H9 (cell line): Measurements from ENCODE around the gene PRKAG2. TPM values are rescaled to one million over a fixed set of nuclear protein-coding genes. Genes with fewer than 3 reads are reported as not detected.

Experiments
- DNase-seq: peaks from one replicate; pipeline ENCODE4 v3.0.0-alpha.2; 2017
- H2AFZ ChIP-seq: one replicate; pipeline ENCODE4 v1.6.1; 2013; ENCODE audit warnings: mild to moderate bottlenecking, low read length, control low read depth, moderate library complexity
- H2AK5ac ChIP-seq: 2 replicates; pipeline ENCODE4 v1.6.1; 2013; ENCODE audit warnings: low read length, control low read depth, mixed read lengths; ENCODE audit not compliant: insufficient read length
- H2BK120ac ChIP-seq: one replicate; pipeline ENCODE4 v1.6.1; 2013; ENCODE audit warnings: low read depth, mild to moderate bottlenecking, low read length, control low read depth, inconsistent platforms; ENCODE audit not compliant: poor library complexity, severe bottlenecking
- H2BK12ac ChIP-seq: 2 replicates; pipeline ENCODE4 v1.6.1; 2013; ENCODE audit warnings: low read length, control low read depth, mixed read lengths, low read depth; ENCODE audit not compliant: insufficient read length
- H2BK15ac ChIP-seq: 2 replicates; pipeline ENCODE4 v1.6.1; 2013; ENCODE audit warnings: low read depth, low read length, control low read depth
- H2BK20ac ChIP-seq: one replicate; pipeline ENCODE4 v1.6.1; 2013; ENCODE audit warnings: low read depth, mild to moderate bottlenecking, low read length, control low read depth, inconsistent platforms; ENCODE audit not compliant: poor library complexity, severe bottlenecking
- H2BK5ac ChIP-seq: 2 replicates; pipeline ENCODE4 v1.6.1; 2013; ENCODE audit warnings: low read length, control low read depth, mixed read lengths; ENCODE audit not compliant: insufficient read length
- H3K14ac ChIP-seq: 2 replicates; pipeline ENCODE4 v1.6.1; 2013; ENCODE audit warnings: low read length, control low read depth; ENCODE audit not compliant: insufficient read depth
- H3K18ac ChIP-seq: 2 replicates; pipeline ENCODE4 v1.6.1; 2013; ENCODE audit warnings: low read depth, mild to moderate bottlenecking, mixed read lengths, low read length, control low read depth; ENCODE audit not compliant: insufficient read length
- H3K23ac ChIP-seq: 2 replicates; pipeline ENCODE4 v1.6.1; 2013; ENCODE audit warnings: low read length, control low read depth, mixed read lengths, low read depth; ENCODE audit not compliant: insufficient read length
- H3K23me2 ChIP-seq: 2 replicates; pipeline ENCODE4 v1.6.1; 2013; ENCODE audit warnings: low read depth, mild to moderate bottlenecking, mixed read lengths, low read length, control low read depth; ENCODE audit not compliant: insufficient read length, poor library complexity, severe bottlenecking
- H3K27ac ChIP-seq: 2 replicates; pipeline ENCODE4 v1.5.1; 2013; ENCODE audit warnings: low read length, control low read depth, mixed read lengths, low read depth; ENCODE audit not compliant: insufficient read length
- H3K27me3 ChIP-seq: 2 replicates; pipeline ENCODE4 v1.6.1; 2013; ENCODE audit warnings: low read length, control low read depth, inconsistent platforms; ENCODE audit not compliant: insufficient read depth
- H3K4ac ChIP-seq: 2 replicates; pipeline ENCODE4 v1.6.1; 2013; ENCODE audit warnings: low read depth, mild to moderate bottlenecking, control low read depth, inconsistent platforms, low read length, moderate library complexity
- H3K4me1 ChIP-seq: 2 replicates; pipeline ENCODE4 v1.6.1; 2013; ENCODE audit warnings: low read length, control low read depth, inconsistent platforms; ENCODE audit not compliant: insufficient read depth
- H3K4me2 ChIP-seq: 2 replicates; pipeline ENCODE4 v1.6.1; 2013; ENCODE audit warnings: low read length, control low read depth, mixed read lengths; ENCODE audit not compliant: insufficient read length, insufficient read depth
- H3K56ac ChIP-seq: 2 replicates; pipeline ENCODE4 v1.6.1; 2013; ENCODE audit warnings: low read depth, mild to moderate bottlenecking, mixed read lengths, low read length, control low read depth; ENCODE audit not compliant: insufficient read length
- H3K79me1 ChIP-seq: 2 replicates; pipeline ENCODE4 v1.6.1; 2013; ENCODE audit warnings: low read depth, mild to moderate bottlenecking, moderate library complexity, low read length, control low read depth, inconsistent platforms; ENCODE audit not compliant: insufficient read depth, poor library complexity, severe bottlenecking
- H3K79me2 ChIP-seq: 2 replicates; pipeline ENCODE4 v1.6.1; 2013; ENCODE audit warnings: low read length, control low read depth, inconsistent platforms; ENCODE audit not compliant: insufficient read depth
- H3K9ac ChIP-seq: 2 replicates; pipeline ENCODE4 v1.6.1; 2013; ENCODE audit warnings: low read length, control low read depth, mixed read lengths; ENCODE audit not compliant: insufficient read length; ENCODE audit errors: extremely low read depth
- H3K9me3 ChIP-seq: one replicate; pipeline ENCODE4 v1.6.1; 2013; ENCODE audit warnings: low read depth, low read length, inconsistent platforms; ENCODE audit not compliant: control insufficient read depth
- H3T11ph ChIP-seq: one replicate; pipeline ENCODE4 v1.6.1; 2013; ENCODE audit warnings: mild to moderate bottlenecking, low read length, control low read depth, inconsistent platforms
- H4K20me1 ChIP-seq: one replicate; pipeline ENCODE4 v1.6.1; 2013; ENCODE audit not compliant: control insufficient read depth, insufficient read length, insufficient read depth
- H4K5ac ChIP-seq: 2 replicates; pipeline ENCODE4 v1.6.1; 2013; ENCODE audit warnings: low read depth, mild to moderate bottlenecking, mixed read lengths, low read length, control low read depth; ENCODE audit not compliant: insufficient read length
- H4K8ac ChIP-seq: replicated peaks from 2 replicates; pipeline ENCODE4 v1.6.1; 2013; ENCODE audit warnings: low read length, control low read depth, mixed read lengths, low read depth; ENCODE audit not compliant: insufficient read length
- H4K91ac ChIP-seq: 2 replicates; pipeline ENCODE4 v1.6.1; 2013; ENCODE audit warnings: low read depth, mild to moderate bottlenecking, moderate library complexity, mixed read lengths, low read length, control low read depth; ENCODE audit not compliant: insufficient read length
- H3K27ac Mint-ChIP-seq, 3 experiments: 2 replicates in 2 of 3; 3 replicates in 1 of 3; pipeline ENCODE4 v1.8.0; 2020 to 2021; ENCODE audit warnings: mixed read lengths in 3 of 3, mild to moderate bottlenecking in 1 of 3, moderate library complexity in 1 of 3
- H3K27me3 Mint-ChIP-seq: 2 replicates; pipeline ENCODE4 v1.8.0; 2021; ENCODE audit warnings: low read depth, mild to moderate bottlenecking, moderate library complexity, mixed read lengths
- H3K36me3 Mint-ChIP-seq, 3 experiments: 2 replicates in 2 of 3; 3 replicates in 1 of 3; pipeline ENCODE4 v1.8.0; 2020 to 2021; ENCODE audit warnings: low read depth in 3 of 3, mixed read lengths in 3 of 3; ENCODE audit not compliant: insufficient read depth in 1 of 3
- H3K4me1 Mint-ChIP-seq, 2 experiments: 2 replicates each; pipeline ENCODE4 v1.8.0; 2020; ENCODE audit warnings: mixed read lengths in 2 of 2
- H3K4me3 Mint-ChIP-seq, 2 experiments: 2 replicates in 1 of 2; 3 replicates in 1 of 2; pipeline ENCODE4 v1.8.0; 2020 to 2021; ENCODE audit warnings: mild to moderate bottlenecking in 2 of 2, mixed read lengths in 2 of 2, moderate library complexity in 1 of 2
- H3K9me3 Mint-ChIP-seq, 2 experiments: 2 replicates in 1 of 2; 3 replicates in 1 of 2; pipeline ENCODE4 v1.8.0; 2020; ENCODE audit warnings: mild to moderate bottlenecking in 2 of 2, mixed read lengths in 2 of 2, moderate library complexity in 1 of 2
- WGBS: extraction: QIAGEN DNeasy Blood & Tissue Kit; methylation state at CpG from one replicate; pipeline ENCODE4 v1.1.7; 2013; ENCODE audit warnings: missing lambda C conversion rate, low lambda C conversion rate, mixed read lengths; ENCODE audit not compliant: insufficient read length; ENCODE audit errors: extremely low coverage; 5-methylcytosine and 5-hydroxymethylcytosine counted together
- total RNA-seq: library from RNA; stranded (reverse); gene quantifications from 2 replicates; pipeline ENCODE4 v1.2.1, GENCODE V29; 2021
- TF ChIP-seq, protein P1 (sequence below): fragments of 200-600 bp; sonication (generic); conservative IDR thresholded peaks from 3 replicates; pipeline ENCODE4 v1.8.0; 2021; ENCODE audit warnings: antibody characterized with exemption, mild to moderate bottlenecking

The PRKAG2 gene
- total RNA-seq, 1 experiment from 2014 or later: 11.8 TPM

DNA sequence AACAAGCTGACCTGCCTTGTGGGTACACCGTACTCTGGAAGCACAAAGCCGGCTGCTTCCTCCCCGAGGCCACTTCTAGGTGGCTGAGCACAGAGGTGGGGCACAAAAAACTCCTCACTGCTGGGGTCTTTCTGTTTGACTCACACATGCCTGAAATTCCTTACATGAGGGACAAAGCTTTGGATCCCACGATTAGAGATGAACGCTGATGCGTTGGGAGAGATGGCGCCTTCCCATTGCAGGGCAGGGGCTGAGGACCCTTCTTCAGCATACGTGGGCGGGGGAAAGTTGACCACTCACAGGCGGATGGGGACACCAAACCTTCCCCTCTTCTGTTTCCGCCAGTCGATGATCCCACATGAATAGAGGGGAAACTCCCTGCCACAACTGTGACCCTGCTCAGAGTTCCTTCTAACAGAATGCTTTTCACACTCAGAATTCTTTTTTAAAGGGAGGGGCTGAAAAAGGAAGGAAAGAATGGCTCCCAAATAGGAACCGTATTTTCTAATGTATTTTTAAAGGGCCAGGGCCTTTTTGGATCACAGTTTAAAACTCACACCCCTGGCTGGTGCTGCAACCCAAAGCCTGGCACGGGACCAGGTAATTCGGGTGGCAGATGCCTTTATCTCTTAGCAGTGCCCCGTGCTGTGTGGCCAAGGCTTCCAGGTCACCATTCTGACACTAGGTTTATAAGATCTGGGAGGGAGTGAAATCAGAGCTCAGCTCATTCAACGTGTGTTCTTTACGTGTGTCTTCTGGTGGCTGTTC, 134.0 kb downstream of the PRKAG2 start:
- TF ChIP-seq, protein P1, sequence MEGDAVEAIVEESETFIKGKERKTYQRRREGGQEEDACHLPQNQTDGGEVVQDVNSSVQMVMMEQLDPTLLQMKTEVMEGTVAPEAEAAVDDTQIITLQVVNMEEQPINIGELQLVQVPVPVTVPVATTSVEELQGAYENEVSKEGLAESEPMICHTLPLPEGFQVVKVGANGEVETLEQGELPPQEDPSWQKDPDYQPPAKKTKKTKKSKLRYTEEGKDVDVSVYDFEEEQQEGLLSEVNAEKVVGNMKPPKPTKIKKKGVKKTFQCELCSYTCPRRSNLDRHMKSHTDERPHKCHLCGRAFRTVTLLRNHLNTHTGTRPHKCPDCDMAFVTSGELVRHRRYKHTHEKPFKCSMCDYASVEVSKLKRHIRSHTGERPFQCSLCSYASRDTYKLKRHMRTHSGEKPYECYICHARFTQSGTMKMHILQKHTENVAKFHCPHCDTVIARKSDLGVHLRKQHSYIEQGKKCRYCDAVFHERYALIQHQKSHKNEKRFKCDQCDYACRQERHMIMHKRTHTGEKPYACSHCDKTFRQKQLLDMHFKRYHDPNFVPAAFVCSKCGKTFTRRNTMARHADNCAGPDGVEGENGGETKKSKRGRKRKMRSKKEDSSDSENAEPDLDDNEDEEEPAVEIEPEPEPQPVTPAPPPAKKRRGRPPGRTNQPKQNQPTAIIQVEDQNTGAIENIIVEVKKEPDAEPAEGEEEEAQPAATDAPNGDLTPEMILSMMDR: no peak
- peak overlapping the region in 1 of 3 experiments; percentile 16; a peak in 1 of 7 replicates for H3K27ac Mint-ChIP-seq
- no peak overlapping the region for H3K27ac ChIP-seq
- no peak overlapping the region for H2BK5ac ChIP-seq
- H3K56ac ChIP-seq: no peak overlapping the region
- no peak overlapping the region for H2BK120ac ChIP-seq
- H3K4me1 ChIP-seq: peaks cover 2% of the 10 kb centered on the region; the same call in 1 of the 2 replicates
- peak overlapping the region; percentile 15 for H2BK12ac ChIP-seq
- H3K4me1 Mint-ChIP-seq: peaks cover 19 to 21% of the 10 kb centered on the region in 2 experiments
- H3K27me3 Mint-ChIP-seq: peaks cover 3% of the 10 kb centered on the region; the same call in 1 of the 2 replicates
- H3K79me1 ChIP-seq: no peaks in the 10 kb centered on the region
- H3K27me3 ChIP-seq: no peaks in the 10 kb centered on the region
- no peak overlapping the region for H2AK5ac ChIP-seq
- H3K79me2 ChIP-seq: no peaks in the 10 kb centered on the region
- H2AFZ ChIP-seq: no peak overlapping the region
- H2BK20ac ChIP-seq: no peak overlapping the region
- no peak overlapping the region for H3K4me3 Mint-ChIP-seq
- no peak overlapping the region for H3K9ac ChIP-seq
- H3K36me3 Mint-ChIP-seq: peaks cover 6 to 18% (median 8%) of the 10 kb centered on the region in 3 experiments
- no peak overlapping the region for H4K8ac ChIP-seq
- no CpG with 5 or more reads among the region's 18 CpGs for WGBS
- H3K18ac ChIP-seq: no peak overlapping the region
- H2BK15ac ChIP-seq: no peak overlapping the region
- H3K14ac ChIP-seq: 0 out of 2 replicates have a peak overlapping the region, but pooled peaks have one; percentile 50
- H4K20me1 ChIP-seq: no peaks in the 10 kb centered on the region
- H4K91ac ChIP-seq: no peak overlapping the region
- no peaks in the 10 kb centered on the region for H3K9me3 ChIP-seq
- H3K4me2 ChIP-seq: no peak overlapping the region
- DNase-seq: peak; percentile 54
- H3K23ac ChIP-seq: no peak overlapping the region
- H3T11ph ChIP-seq: no peak overlapping the region
- no peak overlapping the region for H3K4ac ChIP-seq
- no peak overlapping the region for H4K5ac ChIP-seq
- H3K23me2 ChIP-seq: no peaks in the 10 kb centered on the region
- peaks cover 14% of the 10 kb centered on the region in 2 experiments for H3K9me3 Mint-ChIP-seq
